A673 (cell line): ENCODE measurements around the gene ATE1. TPM values are rescaled to one million over a fixed set of nuclear protein-coding genes. Genes with fewer than 3 reads are reported as not detected.

Experiments used
- BruUV-seq: library from RNA; stranded (reverse); fragments of 400-500 nt; replicated peaks from 2 replicates; lab custom pipeline; 2021; lab: Mats Ljungman, UMichigan
- CTCF ChIA-PET: fragments of 300-600 bp; sonication (Branson Sonifier 250); formaldehyde crosslinking; loops from one replicate; lab custom pipeline; 2022; ENCODE audit warnings: antibody characterized with exemption; lab: Charles Lee
- POLR2A ChIA-PET: fragments of 300-600 bp; sonication (Branson Sonifier 250); formaldehyde crosslinking; loops from one replicate; lab custom pipeline; 2022; ENCODE audit warnings: antibody characterized with exemption; ENCODE audit not compliant: low non-redundant PET; lab: Charles Lee
- DNase-seq: peaks from one replicate; pipeline ENCODE4 v3.0.0-alpha.2; 2015; ENCODE audit warnings: low spot score
- H3K27ac ChIP-seq: fragments of 200-600 bp; sonication (generic); 2 replicates; pipeline ENCODE4 v1.5.1; 2016; ENCODE audit warnings: mixed run types, low read depth, mild to moderate bottlenecking, mixed read lengths, antibody characterized with exemption, low read length; ENCODE audit not compliant: poor library complexity, severe bottlenecking
- H3K27me3 ChIP-seq: fragments of 200-600 bp; sonication (generic); replicated peaks from 2 replicates; pipeline ENCODE4 v1.6.1; 2017; ENCODE audit warnings: mixed run types, low read depth, mild to moderate bottlenecking, mixed read lengths, antibody characterized with exemption, low read length; ENCODE audit not compliant: insufficient read depth, poor library complexity
- H3K36me3 ChIP-seq: fragments of 200-600 bp; sonication (generic); 2 replicates; pipeline ENCODE4 v1.6.1; 2016; ENCODE audit warnings: mixed run types, mild to moderate bottlenecking, mixed read lengths, antibody characterized with exemption, low read length; ENCODE audit not compliant: insufficient read depth, poor library complexity, severe bottlenecking
- H3K4me1 ChIP-seq: fragments of 200-600 bp; sonication (generic); 2 replicates; pipeline ENCODE4 v1.6.1; 2017; ENCODE audit warnings: mixed run types, mild to moderate bottlenecking, mixed read lengths, antibody characterized with exemption, low read length; ENCODE audit not compliant: insufficient read depth, poor library complexity, severe bottlenecking
- H3K4me3 ChIP-seq: fragments of 200-600 bp; sonication (generic); 2 replicates; pipeline ENCODE4 v1.5.1; 2016; ENCODE audit warnings: low read depth, mixed run types, mild to moderate bottlenecking, mixed read lengths, low read length; ENCODE audit not compliant: poor library complexity, severe bottlenecking
- H3K9me3 ChIP-seq: fragments of 200-600 bp; sonication (generic); 2 replicates; pipeline ENCODE4 v1.6.1; 2016; ENCODE audit warnings: mixed run types, low read depth, mild to moderate bottlenecking, mixed read lengths, antibody characterized with exemption, low read length; ENCODE audit not compliant: poor library complexity, severe bottlenecking
- CTCF ChIP-seq: fragments of 300-800, 200-600 bp; sonication (generic); conservative IDR thresholded peaks from 2 replicates; pipeline ENCODE4 v1.5.1; 2017; ENCODE audit warnings: low read depth, mild to moderate bottlenecking, antibody characterized with exemption, low read length, moderate library complexity, mixed read lengths
- EZH2 ChIP-seq: fragments of 200-600 bp; sonication (generic); IDR thresholded peaks from 2 replicates; pipeline ENCODE4 v1.6.1; 2017; ENCODE audit warnings: borderline replicate concordance, low read depth, mild to moderate bottlenecking, mixed read lengths, antibody characterized with exemption, low read length; ENCODE audit not compliant: poor library complexity, severe bottlenecking
- intact Hi-C: fragments of 100-400 bp; cut with micrococcal nuclease; formaldehyde crosslinking; loops from one replicate; pipeline ENCODE4 v1.10.0; 2022; ENCODE audit not compliant: unreplicated experiment
- total RNA-seq: library from RNA; stranded (reverse); gene quantifications from 2 replicates; pipeline ENCODE4 v1.2.3, GENCODE V29; 2021

ATE1 gene
- total RNA-seq, 1 experiment from 2014 or later, result 27.0 TPM

GRCh38 chr10:121832647-121833046 is 95.2 kb downstream of the ATE1 start:
- ChIA-PET POLR2A (no interaction called here), CTCF (interaction anchor here (0.6 kb wide), 1 partner anchor 106 kb away, joined by 3 read pairs; no protein-coding TSS in a partner anchor)
- peaks cover 5% of the 10 kb centered on the region for H3K36me3 ChIP-seq
- H3K27me3 ChIP-seq, result no peaks in the 10 kb centered on the region
- TF ChIP-seq CTCF (no peak), EZH2 (no peak)
- DNase-seq, result no peak
- H3K27ac ChIP-seq, result no peak overlapping the region
- no peak overlapping the region for H3K4me3 ChIP-seq
- peaks cover 6% of the 10 kb centered on the region for H3K4me1 ChIP-seq
- no TSS peak for BruUV-seq
- intact Hi-C loops, result no loop called here
- no peaks in the 10 kb centered on the region for H3K9me3 ChIP-seq

- Histone ChIP-seq H3K27ac (no peak overlapping the region), H3K4me1 (peaks cover 6% of the 10 kb centered on the region), H3K36me3 (peaks cover 5% of the 10 kb centered on the region), H3K4me3 (no peak overlapping the region), H3K9me3 (no peaks in the 10 kb centered on the region), H3K27me3 (no peaks in the 10 kb centered on the region)
- no peak for DNase-seq
- no TSS peak for BruUV-seq
- CTCF ChIA-PET, result interaction anchor here (0.6 kb wide), 1 partner anchor 107 kb away, joined by 3 read pairs; no protein-coding TSS in a partner anchor
- POLR2A ChIA-PET, result no interaction called here
- intact Hi-C loops, result no loop called here
- no peak for TF ChIP-seq EZH2
- no peak for TF ChIP-seq CTCF
Observed at GRCh38 chr10:121831777-121832176, 96.1 kb downstream of the ATE1 start.

- Histone ChIP-seq H3K27me3 (no peaks in the 10 kb centered on the region), H3K27ac (no peak overlapping the region), H3K4me3 (no peak overlapping the region), H3K4me1 (peaks cover 6% of the 10 kb centered on the region), H3K9me3 (no peaks in the 10 kb centered on the region), H3K36me3 (peaks cover 5% of the 10 kb centered on the region)
- ChIA-PET POLR2A (no interaction called here), CTCF (no interaction called here)
- TF ChIP-seq EZH2 (no peak), CTCF (no peak)
- no peak for DNase-seq
- no TSS peak for BruUV-seq
- intact Hi-C loops, result no loop called here
Observed at GRCh38 chr10:121831237-121831636, 96.6 kb downstream of the ATE1 start.
